HG03103 (cell line): ENCODE data around the gene NUTM2A.
"Not testable (repeated sequence)": the region's sequence is repeated elsewhere in the genome, so short reads cannot be mapped to it uniquely, and the experiment has no call there.

Experiments
- ATAC-seq: cut with Tn5 transposase; IDR thresholded peaks from one replicate; pipeline ENCODE4 v1.9.1; 2021; ENCODE audit warnings: low read depth; ENCODE audit not compliant: unreplicated experiment

NUTM2A gene

GRCh38 chr10:87242192-87242591, 16.9 kb downstream of the NUTM2A start:
- not testable (repeated sequence) for ATAC-seq

- ATAC-seq = not testable (repeated sequence)
Measured at GRCh38 chr10:87247335-87247734, 22.1 kb downstream of the NUTM2A start.

GRCh38 chr10:87248818-87249353, 23.6 kb downstream of the NUTM2A start:
- ATAC-seq = not testable (repeated sequence)

DNA sequence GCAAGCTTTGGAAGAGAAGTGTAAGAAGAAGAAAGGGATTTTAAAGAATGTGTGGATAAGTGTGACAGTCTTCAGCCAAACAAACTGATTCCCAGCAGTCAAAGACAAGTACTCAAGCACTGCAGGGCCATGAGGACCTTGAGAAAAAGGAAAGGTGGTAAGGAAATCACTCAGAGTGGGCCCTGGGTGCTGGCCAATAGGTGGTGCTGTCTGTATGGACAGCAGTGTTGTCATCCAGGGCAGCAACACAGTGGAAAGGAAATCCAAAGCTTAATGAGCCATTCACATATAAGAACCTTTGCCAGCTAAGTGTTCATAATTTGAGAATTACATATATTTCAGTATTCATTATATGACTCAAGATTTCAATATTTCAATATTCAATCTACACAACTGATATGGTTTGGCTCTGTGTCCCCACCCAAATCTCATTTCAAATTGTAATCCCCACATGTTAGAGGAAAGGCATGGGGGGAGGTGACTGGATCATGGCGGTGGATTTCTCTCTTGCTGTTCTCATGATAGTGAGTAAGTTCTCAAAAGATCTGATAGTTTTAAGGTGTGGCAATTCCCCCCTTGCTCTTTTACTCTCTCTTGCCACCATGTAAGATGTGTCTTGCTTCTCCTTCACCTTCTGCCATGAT, 55.6 kb downstream of the NUTM2A start:
- ATAC-seq = not testable (repeated sequence)
